Hematopoietic multipotent progenitor cell treated with erythropoietin and hydrocortisone succinate and interleukin-3 and kit ligand, for 4 days (in vitro differentiated cells): ENCODE data around the gene SPATA12.

Experiments used
- DNase-seq: peaks from one replicate; pipeline ENCODE4 v3.0.0-alpha.2; 2015

Gene SPATA12

GRCh38 chr3:57120451-57121174, 60.1 kb downstream of the SPATA12 start:
- no peak for DNase-seq
